ENCODE data around the gene DNAJB2. TPM values are rescaled to one million over a fixed set of nuclear protein-coding genes. Genes with fewer than 3 reads are reported as not detected.

DNAJB2 gene
- total RNA-seq (100 to 1,000 TPM; 102 to 105 TPM), polyA plus RNA-seq (1 to 10 TPM; 5.0 to 6.6 (median 5.9) TPM), total RNA-seq (36.1 to 261 (median 94.8) reads per million in 6 experiments)

DNA sequence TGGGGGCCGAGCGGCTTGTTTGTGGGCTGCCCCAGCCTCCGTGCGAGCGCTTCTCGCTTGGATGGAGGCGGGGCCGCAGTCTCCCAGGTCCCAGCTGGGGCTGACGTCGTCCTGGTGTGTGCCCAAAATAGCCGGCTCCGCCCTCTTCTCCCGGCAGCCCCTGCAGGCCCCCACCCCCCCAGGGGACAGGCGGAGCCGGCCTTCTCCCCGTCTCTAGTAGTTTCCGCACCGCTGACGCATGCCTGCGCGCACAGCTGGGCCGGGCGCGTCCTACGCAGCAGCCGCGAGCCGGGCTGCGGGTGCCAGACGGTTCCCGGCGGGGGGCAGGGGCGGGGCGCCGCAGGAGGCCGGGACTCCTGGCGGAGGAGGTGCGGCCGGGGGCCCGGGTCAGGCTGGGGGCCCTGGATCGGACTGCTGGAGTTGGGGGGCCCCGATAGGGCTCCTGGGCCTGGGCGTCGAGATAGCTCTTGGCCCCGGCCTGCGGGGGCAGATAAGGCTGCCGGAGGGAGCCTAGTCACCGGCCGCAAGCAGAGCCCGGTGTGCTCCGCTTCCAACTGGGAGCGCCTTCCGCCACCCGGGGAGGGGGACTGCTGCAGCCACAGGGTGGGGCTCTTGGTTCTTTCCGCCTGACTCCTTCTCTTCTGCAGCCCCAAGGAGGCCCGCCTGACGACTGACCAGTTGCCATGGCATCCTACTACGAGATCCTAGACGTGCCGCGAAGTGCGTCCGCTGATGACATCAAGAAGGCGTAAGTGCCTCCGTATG, at the start of gene DNAJB2:
Gene DNAJB2 (plus strand): TSS at position 216 of the 765 bp plus-strand sequence. CDS start 468 bp downstream, at position 684.
- peaks cover 21 to 55% (median 50%) of the 10 kb centered on the region in 4 donors for H3K4me1 Mint-ChIP-seq
- peaks cover 4 to 43% (median 13%) of the 10 kb centered on the region in 3 donors for H3K36me3 Mint-ChIP-seq
- peak within 1 kb of the TSS; percentile 89 to 99 (median 98) for H3K4me3 Mint-ChIP-seq
- POLR2A ChIA-PET, result interaction anchor here (0.6 to 6.9 kb wide), 18 partner anchors 9 to 1049 kb away, joined by 3 to 170 read pairs (median 8); partner anchors contain the start of genes ANKZF1, ATG9A, BCS1L and CNPPD1
- peak within 1 kb of the TSS; percentile 98 to 100 (median 100) for H3K27ac Mint-ChIP-seq
- peaks cover 0 to 2% (median 0%) of the 10 kb centered on the region in 5 donors for H3K27me3 Mint-ChIP-seq
- ATAC-seq (peak; percentile 81 to 87), DNase-seq (peak; percentile 92 to 99 (median 98))
- no peaks in the 10 kb centered on the region for H3K9me3 Mint-ChIP-seq

DNA sequence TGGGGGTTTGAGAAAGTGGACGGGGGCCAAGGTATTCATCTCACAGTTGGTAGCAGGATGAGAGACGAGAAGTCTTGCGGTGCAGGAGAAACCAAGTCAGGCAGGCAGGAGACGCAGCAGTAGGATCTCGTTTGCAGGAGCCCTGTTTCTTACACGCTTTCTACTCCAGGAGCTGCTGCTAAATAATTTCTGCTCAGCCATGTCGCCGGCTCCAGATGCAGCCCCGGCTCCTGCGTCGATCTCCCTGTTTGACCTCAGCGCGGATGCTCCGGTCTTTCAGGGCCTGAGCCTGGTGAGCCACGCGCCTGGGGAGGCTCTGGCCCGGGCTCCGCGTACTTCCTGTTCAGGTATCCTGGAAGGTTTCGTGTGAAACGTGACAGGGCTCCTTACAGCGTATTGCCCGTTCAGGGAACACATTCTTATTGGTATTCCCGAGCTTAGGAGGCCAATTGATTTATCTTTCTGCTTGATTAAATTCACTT, 49.1 kb upstream of the DNAJB2 start:
- Mint-ChIP-seq H3K27ac (peak overlapping the region; percentile 96 to 100 (median 98)), H3K36me3 (peaks cover 0 to 60% (median 23%) of the 10 kb centered on the region in 3 donors), H3K4me1 (peaks cover 29 to 75% (median 61%) of the 10 kb centered on the region in 4 donors), H3K9me3 (no peaks in the 10 kb centered on the region), H3K4me3 (peak overlapping the region; percentile 97 to 99 (median 99)), H3K27me3 (no peaks in the 10 kb centered on the region)
- peak in 3 of 10 donors; percentile 34 to 36 (median 36) for DNase-seq
- POLR2A ChIA-PET, result interaction anchor here (0.8 to 20.8 kb wide), 23 partner anchors 9 to 1000 kb away, joined by 3 to 591 read pairs (median 4); partner anchors contain the start of genes ABCB6, CNPPD1, DNAJB2 and DNPEP
- peak; percentile 9 to 14 for ATAC-seq

DNA sequence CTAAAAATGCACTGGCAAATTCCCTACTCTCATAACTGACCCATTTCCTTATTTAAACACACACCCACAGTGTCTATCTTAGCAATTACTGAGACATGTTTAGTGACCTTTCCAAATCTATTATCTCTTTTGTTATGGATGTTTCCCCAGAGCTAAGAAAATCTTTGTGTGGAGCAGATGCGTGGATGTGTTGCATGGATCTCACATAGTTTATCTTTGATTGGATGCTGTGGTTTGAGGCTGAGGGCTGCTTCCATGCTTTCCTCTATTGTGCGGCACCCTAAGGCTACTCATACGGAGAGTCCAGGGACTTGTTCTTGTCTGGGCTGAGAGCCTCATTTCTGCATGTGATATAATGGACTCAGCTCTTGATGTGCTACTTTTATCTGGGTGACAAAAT, 44.8 kb upstream of the DNAJB2 start:
- DNase-seq (no peak), ATAC-seq (no peak)
- Mint-ChIP-seq H3K4me3 (peak overlapping the region in 1 of 10 donors; percentile 26), H3K9me3 (no peaks in the 10 kb centered on the region), H3K36me3 (peaks cover 0 to 72% (median 31%) of the 10 kb centered on the region in 3 donors), H3K27ac (peak overlapping the region in 2 of 10 donors; percentile 37 to 44), H3K27me3 (no peaks in the 10 kb centered on the region), H3K4me1 (peaks cover 21 to 47% (median 35%) of the 10 kb centered on the region in 4 donors)
- POLR2A ChIA-PET, result interaction anchor here (0.6 to 20.8 kb wide), 3 partner anchors 15 to 58 kb away, joined by 4 to 591 read pairs (median 6); partner anchors contain the start of genes CNPPD1, GLB1L, STK16 and TUBA4A

DNA sequence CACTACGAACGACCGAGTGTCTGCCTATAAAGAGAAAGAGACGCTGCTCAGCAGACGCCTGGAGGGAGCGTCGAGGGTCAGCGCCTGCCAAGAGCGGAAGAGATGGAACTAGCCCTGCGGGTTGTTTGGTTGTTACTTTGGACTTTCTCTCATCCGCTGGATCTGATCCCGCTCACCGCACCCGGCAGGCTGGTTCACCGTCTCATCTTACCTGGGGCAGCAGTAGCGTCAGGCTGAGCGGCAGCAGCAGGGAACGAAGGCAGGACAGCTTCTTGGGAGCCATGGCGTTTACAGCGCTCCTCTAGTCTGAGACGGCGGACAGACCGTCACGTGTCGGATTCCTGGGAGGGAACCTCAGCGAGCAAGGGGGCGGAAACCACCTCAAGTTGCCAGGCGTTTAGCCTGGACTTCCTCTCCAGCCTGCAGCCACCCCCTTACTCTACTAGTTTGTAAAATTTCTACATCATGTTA, 35.8 kb upstream of the DNAJB2 start:
- ATAC-seq (no peak), DNase-seq (no peak)
- Mint-ChIP-seq H3K4me3 (peak overlapping the region in 9 of 10 donors; percentile 46 to 77 (median 63)), H3K27me3 (no peaks in the 10 kb centered on the region), H3K36me3 (peaks cover 0 to 9% (median 4%) of the 10 kb centered on the region in 3 donors), H3K9me3 (no peaks in the 10 kb centered on the region), H3K4me1 (peaks cover 13 to 52% (median 50%) of the 10 kb centered on the region in 4 donors), H3K27ac (peak overlapping the region; percentile 37 to 99 (median 74))
- POLR2A ChIA-PET, result interaction anchor here (15.9 to 20.8 kb wide), 2 partner anchors 6 to 8 kb away, joined by 591 read pairs; partner anchors contain the start of genes ANKZF1, ATG9A, GLB1L and STK16

DNA sequence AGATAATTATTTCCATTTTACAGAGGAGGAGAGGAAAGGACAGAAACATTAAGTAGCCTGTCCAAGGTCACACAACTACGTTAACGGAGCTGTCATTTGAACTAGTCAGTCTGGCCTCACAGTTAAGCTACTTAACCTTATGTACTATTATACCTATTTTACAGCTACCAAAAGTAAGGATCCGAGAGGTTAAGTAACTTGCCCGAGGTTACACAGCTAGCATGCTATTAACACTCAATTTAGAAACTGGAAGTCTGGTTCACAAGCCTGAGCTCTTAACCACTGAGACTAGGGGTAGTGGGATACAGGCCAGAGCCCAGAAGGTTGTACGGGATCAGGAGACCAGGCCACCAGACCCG, 34.4 kb upstream of the DNAJB2 start:
- DNase-seq (no peak), ATAC-seq (no peak)
- Mint-ChIP-seq H3K4me3 (peak overlapping the region; percentile 84 to 100 (median 96)), H3K9me3 (no peaks in the 10 kb centered on the region), H3K27me3 (no peaks in the 10 kb centered on the region), H3K27ac (peak overlapping the region; percentile 94 to 99 (median 98)), H3K4me1 (peaks cover 15 to 64% (median 64%) of the 10 kb centered on the region in 4 donors), H3K36me3 (peaks cover 0 to 17% (median 14%) of the 10 kb centered on the region in 3 donors)
- POLR2A ChIA-PET, result interaction anchor here (0.6 to 20.8 kb wide), 18 partner anchors 4 to 85 kb away, joined by 3 to 591 read pairs (median 6); partner anchors contain the start of genes ABCB6, ANKZF1, ATG9A and CNPPD1

DNA sequence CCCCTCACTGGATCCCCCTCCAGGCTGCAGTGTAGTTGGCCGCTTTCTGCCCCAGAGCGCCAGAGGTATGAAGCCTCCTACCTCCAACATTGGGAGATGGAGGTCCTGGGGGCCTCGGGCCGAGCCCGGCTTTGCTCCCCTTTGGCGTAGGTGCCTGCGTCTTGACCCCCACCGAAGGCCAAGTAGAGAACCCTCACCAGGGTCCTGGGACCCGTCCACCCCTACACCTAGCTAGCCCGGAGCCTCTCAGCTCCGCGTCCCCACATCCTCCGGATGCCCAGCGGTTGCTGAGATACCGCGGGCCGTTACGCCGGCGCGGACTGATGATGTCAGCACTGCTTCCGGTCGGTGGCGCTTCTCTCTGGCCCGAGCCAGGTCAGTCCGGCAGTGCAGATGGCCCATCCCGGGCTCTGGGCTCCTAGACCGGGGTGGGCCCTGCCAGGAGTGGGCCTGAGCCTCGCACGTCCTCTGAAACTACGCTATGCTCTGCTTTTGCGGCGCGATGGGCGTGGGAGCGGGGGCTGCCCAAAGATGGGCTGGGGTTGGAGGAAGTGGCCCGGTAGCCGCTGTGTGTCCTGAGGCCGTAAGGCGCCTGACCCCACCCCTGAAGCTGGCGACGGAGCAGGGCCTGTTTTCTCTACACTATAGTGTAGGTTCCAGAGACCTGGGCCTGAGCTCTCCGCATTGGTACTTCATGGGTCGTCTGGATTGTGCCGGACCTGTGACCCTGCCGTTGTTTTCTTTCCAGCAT, 33.8 kb upstream of the DNAJB2 start, which contains the start of the genes GLB1L and STK16:
Gene GLB1L (minus strand): TSS at position 297 of the 751 bp plus-strand sequence. CDS start 1,871 bp downstream, outside the sequence.
Gene STK16 (plus strand): TSS at position 332 of the 751 bp plus-strand sequence. CDS start 521 bp downstream, outside the sequence.
- peak; percentile 61 to 62 for ATAC-seq
- Mint-ChIP-seq H3K27me3 (no peaks in the 10 kb centered on the region), H3K4me3 (peak within 1 kb of the TSS; percentile 84 to 100 (median 96)), H3K4me1 (peaks cover 19 to 70% (median 69%) of the 10 kb centered on the region in 4 donors), H3K36me3 (peaks cover 0 to 23% (median 19%) of the 10 kb centered on the region in 3 donors), H3K27ac (peak within 1 kb of the TSS; percentile 94 to 99 (median 98)), H3K9me3 (no peaks in the 10 kb centered on the region)
- DNase-seq, result peak; percentile 70 to 92 (median 85)
- POLR2A ChIA-PET, result interaction anchor here (0.6 to 20.8 kb wide), 20 partner anchors 4 to 85 kb away, joined by 3 to 591 read pairs (median 6); partner anchors contain the start of genes ABCB6, ANKZF1, ATG9A and CNPPD1

DNA sequence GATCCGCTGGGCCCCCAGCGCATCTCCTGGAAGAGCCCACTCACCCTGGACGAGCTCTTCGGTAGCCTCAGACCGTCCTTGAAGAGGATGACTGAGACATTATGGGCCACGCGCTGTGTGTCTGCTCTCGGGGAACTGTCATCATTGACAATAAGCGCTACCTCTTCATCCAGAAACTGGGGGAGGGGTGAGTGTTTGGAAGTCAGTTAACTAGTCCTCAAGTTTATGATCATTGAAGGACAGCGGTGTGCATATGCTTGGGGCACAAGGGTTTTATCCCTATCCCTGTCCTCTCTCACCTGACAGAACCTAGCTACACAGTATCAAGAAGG, 33.3 kb upstream of the DNAJB2 start:
- peaks cover 22 to 75% (median 75%) of the 10 kb centered on the region in 4 donors for H3K4me1 Mint-ChIP-seq
- POLR2A ChIA-PET, result interaction anchor here (1.1 to 20.8 kb wide), 12 partner anchors 3 to 69 kb away, joined by 4 to 591 read pairs (median 10); partner anchors contain the start of genes ABCB6, ANKZF1, ATG9A and CNPPD1
- H3K27ac Mint-ChIP-seq, result peak overlapping the region; percentile 94 to 99 (median 98)
- DNase-seq (peak in 1 of 10 donors; percentile 22), ATAC-seq (no peak)
- peaks cover 0 to 28% (median 25%) of the 10 kb centered on the region in 3 donors for H3K36me3 Mint-ChIP-seq
- H3K27me3 Mint-ChIP-seq, result no peaks in the 10 kb centered on the region
- peak overlapping the region; percentile 84 to 100 (median 96) for H3K4me3 Mint-ChIP-seq
- no peaks in the 10 kb centered on the region for H3K9me3 Mint-ChIP-seq

DNA sequence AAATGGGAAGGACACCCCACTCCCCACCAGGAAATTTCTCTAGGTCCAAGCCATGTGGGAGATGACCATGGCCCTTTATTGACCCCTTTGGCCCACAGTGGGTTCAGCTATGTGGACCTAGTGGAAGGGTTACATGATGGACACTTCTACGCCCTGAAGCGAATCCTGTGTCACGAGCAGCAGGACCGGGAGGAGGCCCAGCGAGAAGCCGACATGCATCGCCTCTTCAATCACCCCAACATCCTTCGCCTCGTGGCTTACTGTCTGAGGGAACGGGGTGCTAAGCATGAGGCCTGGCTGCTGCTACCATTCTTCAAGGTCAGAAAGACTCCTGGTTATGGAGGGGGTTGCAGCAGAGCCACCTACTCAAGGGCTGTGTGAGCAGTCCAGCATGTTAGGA, 32.6 kb upstream of the DNAJB2 start:
- peak overlapping the region in 9 of 10 donors; percentile 94 to 99 (median 98) for H3K27ac Mint-ChIP-seq
- POLR2A ChIA-PET, result interaction anchor here (1.1 to 15.9 kb wide), 10 partner anchors 11 to 69 kb away, joined by 4 to 591 read pairs (median 10); partner anchors contain the start of genes ABCB6, ANKZF1, ATG9A and CNPPD1

DNA sequence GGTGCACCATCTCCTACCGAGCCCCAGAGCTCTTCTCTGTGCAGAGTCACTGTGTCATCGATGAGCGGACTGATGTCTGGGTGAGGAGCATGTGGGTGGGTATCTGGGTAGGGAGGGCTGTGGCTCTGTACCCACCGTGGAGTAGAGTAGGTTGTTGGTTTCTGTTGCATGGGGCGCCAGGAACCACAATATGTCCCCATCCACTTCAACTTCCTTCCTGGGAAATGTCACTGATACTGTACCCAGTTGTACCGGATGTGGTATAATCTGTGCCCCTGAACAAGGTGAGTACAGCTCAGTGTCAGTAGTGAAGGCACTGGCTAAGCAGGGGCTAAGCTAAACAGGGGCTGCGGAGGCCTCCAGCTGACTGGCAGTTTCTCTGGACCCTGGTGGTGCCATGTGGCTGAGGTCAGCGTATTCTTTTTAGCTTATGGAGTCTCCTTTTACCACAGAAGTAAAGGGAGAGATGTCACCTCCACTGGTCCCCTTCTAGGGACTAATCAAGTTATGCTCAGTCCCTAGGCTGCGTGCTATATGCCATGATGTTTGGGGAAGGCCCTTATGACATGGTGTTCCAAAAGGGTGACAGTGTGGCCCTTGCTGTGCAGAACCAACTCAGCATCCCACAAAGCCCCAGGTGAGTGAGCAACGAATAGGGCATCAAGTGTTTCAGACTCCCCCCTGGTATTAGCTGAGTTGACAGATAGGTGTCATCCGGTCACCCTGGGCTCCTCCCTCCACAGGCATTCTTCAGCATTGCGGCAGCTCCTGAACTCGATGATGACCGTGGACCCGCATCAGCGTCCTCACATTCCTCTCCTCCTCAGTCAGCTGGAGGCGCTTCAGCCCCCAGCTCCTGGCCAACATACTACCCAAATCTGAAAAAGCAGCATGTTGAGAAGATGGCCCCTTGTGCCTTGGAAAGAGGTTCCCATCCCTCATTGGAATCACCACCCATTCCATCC, 31.2 kb upstream of the DNAJB2 start:
- peaks cover 0 to 44% (median 33%) of the 10 kb centered on the region in 3 donors for H3K36me3 Mint-ChIP-seq
- POLR2A ChIA-PET, result interaction anchor here (0.5 to 15.9 kb wide), 20 partner anchors 11 to 851 kb away, joined by 3 to 591 read pairs (median 4); partner anchors contain the start of genes ABCB6, ANKZF1, ATG9A and CNPPD1
- H3K4me3 Mint-ChIP-seq, result peak overlapping the region; percentile 74 to 100 (median 90)
- H3K9me3 Mint-ChIP-seq, result no peaks in the 10 kb centered on the region
- peak overlapping the region; percentile 84 to 99 (median 98) for H3K27ac Mint-ChIP-seq
- ATAC-seq, result peak; percentile 70 to 83
- H3K27me3 Mint-ChIP-seq, result no peaks in the 10 kb centered on the region
- peaks cover 28 to 93% (median 85%) of the 10 kb centered on the region in 4 donors for H3K4me1 Mint-ChIP-seq
- peak in 9 of 10 donors; percentile 34 to 89 (median 76) for DNase-seq

More for the DNA sequence above, 32.6 kb upstream of the DNAJB2 start:
- Mint-ChIP-seq H3K9me3 (no peaks in the 10 kb centered on the region), H3K36me3 (peaks cover 0 to 35% (median 32%) of the 10 kb centered on the region in 3 donors), H3K4me1 (peaks cover 23 to 82% (median 81%) of the 10 kb centered on the region in 4 donors), H3K4me3 (peak overlapping the region; percentile 78 to 100 (median 92)), H3K27me3 (no peaks in the 10 kb centered on the region)
- DNase-seq (no peak), ATAC-seq (no peak)

DNA sequence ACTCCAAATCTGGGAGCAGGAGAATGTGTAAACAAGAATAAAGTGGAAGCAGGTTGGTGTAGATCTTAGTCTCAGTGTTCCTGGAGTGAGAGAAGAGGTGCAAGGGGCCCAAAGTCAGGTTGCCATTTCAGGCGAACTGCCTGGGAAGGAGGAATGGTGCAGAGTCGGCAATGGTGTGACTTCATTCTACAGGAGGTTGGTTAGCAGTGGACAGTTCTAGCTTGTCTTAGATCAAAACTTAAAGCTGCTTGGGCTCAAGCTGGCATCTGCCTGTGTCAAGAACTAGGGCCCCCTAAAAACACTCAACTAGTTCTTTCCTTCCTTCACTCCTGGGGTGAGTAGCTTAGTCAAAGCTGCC, 30.3 kb upstream of the DNAJB2 start:
- peak overlapping the region; percentile 88 to 99 (median 97) for H3K27ac Mint-ChIP-seq
- H3K36me3 Mint-ChIP-seq, result peaks cover 0 to 44% (median 33%) of the 10 kb centered on the region in 3 donors
- peak overlapping the region; percentile 78 to 100 (median 94) for H3K4me3 Mint-ChIP-seq
- H3K4me1 Mint-ChIP-seq, result peaks cover 28 to 86% (median 78%) of the 10 kb centered on the region in 4 donors
- POLR2A ChIA-PET, result interaction anchor here (0.5 to 15.9 kb wide), 15 partner anchors 10 to 852 kb away, joined by 3 to 591 read pairs (median 8); partner anchors contain the start of genes ABCB6, ANKZF1, ATG9A and CNPPD1
- no peaks in the 10 kb centered on the region for H3K9me3 Mint-ChIP-seq
- H3K27me3 Mint-ChIP-seq, result no peaks in the 10 kb centered on the region
- no peak for DNase-seq
- no peak for ATAC-seq

All from naive thymus-derived CD8-positive, alpha-beta T cell (primary cell).